DND-41 (cell line): ENCODE measurements around the gene TSPAN9.

ENCODE experiments used
- CTCF ChIP-seq: IDR thresholded peaks from 2 replicates; pipeline ENCODE4 v1.5.1; 2012; ENCODE audit warnings: borderline replicate concordance, low read length, moderate library complexity, mild to moderate bottlenecking; ENCODE audit not compliant: poor library complexity, severe bottlenecking; ENCODE audit errors: extremely low read depth
- EZH2 ChIP-seq: IDR thresholded peaks from 3 replicates; pipeline ENCODE4 v1.6.1; 2012; ENCODE audit warnings: borderline replicate concordance, low read depth, mild to moderate bottlenecking, moderate library complexity, low read length, inconsistent platforms; ENCODE audit not compliant: severe bottlenecking

GRCh38 chr12:3040026-3040656, 37.0 kb upstream of the TSPAN9 start:
- TF ChIP-seq EZH2 (no peak), CTCF (no peak)
